HEK293 (cell line): ENCODE results near the gene CENPK.

Source experiments
- BCL11A ChIP-seq: fragments of 450-650 bp; formaldehyde crosslinking; IDR thresholded peaks from 2 replicates; pipeline ENCODE4 v1.5.1; 2016; ENCODE audit warnings: low read depth, missing biosample characterization, missing genetic modification characterization
- GLI2 ChIP-seq: fragments of 450-650 bp; formaldehyde crosslinking; IDR thresholded peaks from 2 replicates; pipeline ENCODE4; 2017; ENCODE audit warnings: missing biosample characterization, missing genetic modification characterization, low read depth, borderline replicate concordance
- GLIS2 ChIP-seq: fragments of 450-650 bp; formaldehyde crosslinking; IDR thresholded peaks from 2 replicates; pipeline ENCODE4 v1.5.1; 2016; ENCODE audit warnings: missing biosample characterization, missing genetic modification characterization
- HOXD13 ChIP-seq: sonication (generic); formaldehyde crosslinking; IDR thresholded peaks from 2 replicates; pipeline ENCODE4 v1.8.0; 2022; ENCODE audit warnings: missing genetic modification reagents, borderline replicate concordance
- MYNN ChIP-seq: fragments of 450-650 bp; formaldehyde crosslinking; IDR thresholded peaks from 2 replicates; pipeline ENCODE4 v1.5.1; 2016; ENCODE audit warnings: missing biosample characterization, missing genetic modification characterization, borderline replicate concordance
- SCRT1 ChIP-seq: fragments of 450-650 bp; formaldehyde crosslinking; IDR thresholded peaks from 2 replicates; pipeline ENCODE4 v1.5.1; 2016; ENCODE audit warnings: missing biosample characterization, missing genetic modification characterization, borderline replicate concordance
- YY1 ChIP-seq: fragments of 450-650 bp; formaldehyde crosslinking; IDR thresholded peaks from 2 replicates; pipeline ENCODE4 v1.5.1; 2018; ENCODE audit warnings: missing biosample characterization, missing genetic modification characterization
- YY2 ChIP-seq: fragments of 450-650 bp; formaldehyde crosslinking; IDR thresholded peaks from 2 replicates; pipeline ENCODE4 v1.5.1; 2016; ENCODE audit warnings: missing biosample characterization, missing genetic modification characterization
- ZIC2 ChIP-seq: fragments of 450-650 bp; formaldehyde crosslinking; IDR thresholded peaks from 2 replicates; pipeline ENCODE4 v1.5.1; 2016; ENCODE audit warnings: missing biosample characterization, missing genetic modification characterization
- ZNF138 ChIP-seq: fragments of 450-650 bp; formaldehyde crosslinking; IDR thresholded peaks from 2 replicates; pipeline ENCODE4 v1.5.1; 2016; ENCODE audit warnings: missing biosample characterization, missing genetic modification characterization, borderline replicate concordance
- ZNF169 ChIP-seq: fragments of 450-650 bp; formaldehyde crosslinking; IDR thresholded peaks from 2 replicates; pipeline ENCODE4 v1.5.1; 2016; ENCODE audit warnings: missing biosample characterization, missing genetic modification characterization
- ZNF239 ChIP-seq: fragments of 450-650 bp; formaldehyde crosslinking; IDR thresholded peaks from 2 replicates; pipeline ENCODE4 v1.5.1; 2016; ENCODE audit warnings: missing biosample characterization, missing genetic modification characterization
- ZNF274 ChIP-seq, 2 experiments: fragments of 200-500 bp in 1 of 2; fragments of 450-650 bp in 1 of 2; sonication (Bioruptor generic) in 1 of 2; formaldehyde crosslinking in 1 of 2; IDR thresholded peaks; 2 replicates each; pipeline versions ENCODE4 v1.5.1 to v1.6.1; 2014 to 2016; ENCODE audit warnings: borderline replicate concordance in 1 of 2, inconsistent platforms in 1 of 2, low read length in 1 of 2, missing biosample characterization in 1 of 2, missing genetic modification characterization in 1 of 2
- ZNF341 ChIP-seq: fragments of 450-650 bp; formaldehyde crosslinking; IDR thresholded peaks from 2 replicates; pipeline ENCODE4; 2016; ENCODE audit warnings: low read depth, missing biosample characterization, missing genetic modification characterization
- ZNF426 ChIP-seq: fragments of 450-650 bp; formaldehyde crosslinking; IDR thresholded peaks from 2 replicates; pipeline ENCODE4 v1.5.1; 2017; ENCODE audit warnings: missing biosample characterization, missing genetic modification characterization, mild to moderate bottlenecking, inconsistent platforms, moderate library complexity
- ZNF510 ChIP-seq: fragments of 450-650 bp; formaldehyde crosslinking; IDR thresholded peaks from 2 replicates; pipeline ENCODE4 v1.5.1; 2018; ENCODE audit warnings: mild to moderate bottlenecking, missing genetic modification characterization, missing biosample characterization; ENCODE audit not compliant: insufficient replicate concordance
- ZNF561 ChIP-seq: fragments of 450-650 bp; IDR thresholded peaks from 2 replicates; pipeline ENCODE4 v1.5.1; 2018; ENCODE audit warnings: missing biosample characterization, missing genetic modification characterization, borderline replicate concordance
- ZNF610 ChIP-seq: fragments of 450-650 bp; formaldehyde crosslinking; IDR thresholded peaks from 2 replicates; pipeline ENCODE4 v1.5.1; 2016; ENCODE audit warnings: missing biosample characterization, missing genetic modification characterization, borderline replicate concordance
- ZNF623 ChIP-seq: fragments of 450-650 bp; formaldehyde crosslinking; IDR thresholded peaks from 2 replicates; pipeline ENCODE4 v1.5.1; 2016; ENCODE audit warnings: missing biosample characterization, missing genetic modification characterization
- ZNF747 ChIP-seq: fragments of 450-650 bp; formaldehyde crosslinking; IDR thresholded peaks from 2 replicates; pipeline ENCODE4 v1.5.1; 2016; ENCODE audit warnings: missing biosample characterization, missing genetic modification characterization
- ZNF76 ChIP-seq: fragments of 450-650 bp; formaldehyde crosslinking; IDR thresholded peaks from 2 replicates; pipeline ENCODE4; 2016; ENCODE audit warnings: low read depth, missing biosample characterization, missing genetic modification characterization, borderline replicate concordance
- ZNF791 ChIP-seq: fragments of 450-650 bp; formaldehyde crosslinking; IDR thresholded peaks from 2 replicates; pipeline ENCODE4 v1.5.1; 2016; ENCODE audit warnings: missing biosample characterization, missing genetic modification characterization
- TF ChIP-seq, protein P1 (sequence below): fragments of 450-650 bp; formaldehyde crosslinking; IDR thresholded peaks from 2 replicates; pipeline ENCODE4 v1.5.1; 2017; ENCODE audit warnings: missing biosample characterization, missing genetic modification characterization
- TF ChIP-seq, protein P2 (sequence below): IDR thresholded peaks from 2 replicates; pipeline ENCODE4 v1.6.1; 2011; ENCODE audit warnings: mild to moderate bottlenecking, low read depth, low read length, borderline replicate concordance
- TF ChIP-seq, protein P3 (sequence below): fragments of 450-650 bp; formaldehyde crosslinking; IDR thresholded peaks from 2 replicates; pipeline ENCODE4 v1.5.1; 2016; ENCODE audit warnings: missing biosample characterization, missing genetic modification characterization, low read depth
- TF ChIP-seq, protein P4 (sequence below): fragments of 450-650 bp; formaldehyde crosslinking; IDR thresholded peaks from 2 replicates; pipeline ENCODE4 v1.5.1; 2017; ENCODE audit warnings: missing biosample characterization, missing genetic modification characterization
- TF ChIP-seq, protein P5 (sequence below): fragments of 450-650 bp; formaldehyde crosslinking; IDR thresholded peaks from 2 replicates; pipeline ENCODE4 v1.5.1; 2017; ENCODE audit warnings: missing biosample characterization, missing genetic modification characterization
- TF ChIP-seq, protein P6 (sequence below): fragments of 450-650 bp; formaldehyde crosslinking; IDR thresholded peaks from 2 replicates; pipeline ENCODE4 v1.5.1; 2016; ENCODE audit warnings: missing biosample characterization, missing genetic modification characterization

The CENPK gene

DNA sequence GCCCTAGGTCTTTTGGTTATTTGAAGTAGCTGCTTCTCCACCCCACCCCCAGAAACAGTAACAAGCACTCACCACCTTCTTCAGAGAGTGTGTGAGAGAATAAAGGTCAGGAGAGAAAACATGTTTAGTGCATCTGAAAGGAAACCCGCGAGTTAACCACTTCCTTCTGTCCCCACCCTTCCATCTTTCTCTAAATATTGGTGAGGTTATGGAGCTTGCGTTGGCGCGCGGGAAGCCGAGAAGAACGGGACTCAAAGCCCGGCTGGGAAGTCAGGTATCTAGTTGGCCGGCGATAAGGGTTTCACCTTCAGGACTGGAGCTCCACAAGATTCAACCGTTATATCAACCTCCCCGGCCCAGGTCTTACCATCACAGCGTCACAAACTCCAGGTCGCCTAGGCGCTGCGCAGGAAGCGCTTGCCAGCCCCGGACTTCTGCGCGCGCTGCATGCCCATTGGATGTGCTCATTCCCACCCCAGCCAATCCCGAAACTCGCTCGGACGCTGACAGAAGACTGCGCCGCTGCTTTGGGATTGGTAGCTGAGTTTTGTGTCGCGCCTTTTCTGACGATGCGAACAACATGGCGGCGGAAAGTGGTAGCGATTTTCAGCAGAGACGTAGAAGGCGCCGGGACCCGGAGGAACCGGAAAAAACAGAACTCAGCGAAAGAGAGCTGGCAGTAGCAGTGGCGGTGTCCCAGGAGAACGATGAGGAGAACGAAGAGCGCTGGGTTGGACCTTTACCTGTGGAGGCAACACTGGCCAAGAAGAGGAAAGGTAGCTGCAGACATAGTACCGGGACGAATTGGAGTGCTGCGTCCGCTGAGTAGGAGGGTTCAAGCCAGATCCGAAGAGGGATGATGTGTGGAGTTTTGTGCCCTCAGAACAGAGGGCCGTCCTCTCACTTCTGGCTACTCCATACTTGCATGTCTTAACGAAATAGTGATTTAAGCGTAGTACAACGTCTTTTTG is at the start of gene CENPK, which contains the start of gene PPWD1 (continued):
- TF ChIP-seq ZNF274 (IDR thresholded peaks at IDR 0.05; ENCODE audit: low read length) (no peak), ZNF274 (tag by site-specific recombination; IDR thresholded peaks at IDR 0.05; ENCODE audit: borderline replicate concordance) (no peak), MYNN (tag by site-specific recombination) (no peak), ZNF426 (tag by site-specific recombination) (no peak), ZNF341 (tag by site-specific recombination) (no peak), YY2 (tag by site-specific recombination) (peak; percentile 83), ZNF138 (tag by site-specific recombination) (no peak), ZNF239 (tag by site-specific recombination) (no peak), ZNF791 (no peak), BCL11A (tag by site-specific recombination) (no peak), HOXD13 (CRISPR knock-in tag) (no peak), ZIC2 (tag by site-specific recombination) (no peak), ZNF623 (no peak), GLI2 (tag by site-specific recombination) (no peak), ZNF561 (tag by site-specific recombination) (no peak), GLIS2 (tag by site-specific recombination) (no peak), SCRT1 (tag by site-specific recombination) (no peak), YY1 (tag by site-specific recombination) (peak; percentile 95), ZNF747 (tag by site-specific recombination) (no peak), ZNF510 (tag by site-specific recombination) (no peak), ZNF169 (tag by site-specific recombination) (no peak), ZNF610 (no peak), ZNF76 (tag by site-specific recombination) (no peak)
- TF ChIP-seq, protein P1, sequence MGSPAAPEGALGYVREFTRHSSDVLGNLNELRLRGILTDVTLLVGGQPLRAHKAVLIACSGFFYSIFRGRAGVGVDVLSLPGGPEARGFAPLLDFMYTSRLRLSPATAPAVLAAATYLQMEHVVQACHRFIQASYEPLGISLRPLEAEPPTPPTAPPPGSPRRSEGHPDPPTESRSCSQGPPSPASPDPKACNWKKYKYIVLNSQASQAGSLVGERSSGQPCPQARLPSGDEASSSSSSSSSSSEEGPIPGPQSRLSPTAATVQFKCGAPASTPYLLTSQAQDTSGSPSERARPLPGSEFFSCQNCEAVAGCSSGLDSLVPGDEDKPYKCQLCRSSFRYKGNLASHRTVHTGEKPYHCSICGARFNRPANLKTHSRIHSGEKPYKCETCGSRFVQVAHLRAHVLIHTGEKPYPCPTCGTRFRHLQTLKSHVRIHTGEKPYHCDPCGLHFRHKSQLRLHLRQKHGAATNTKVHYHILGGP = no peak
- TF ChIP-seq, protein P2, sequence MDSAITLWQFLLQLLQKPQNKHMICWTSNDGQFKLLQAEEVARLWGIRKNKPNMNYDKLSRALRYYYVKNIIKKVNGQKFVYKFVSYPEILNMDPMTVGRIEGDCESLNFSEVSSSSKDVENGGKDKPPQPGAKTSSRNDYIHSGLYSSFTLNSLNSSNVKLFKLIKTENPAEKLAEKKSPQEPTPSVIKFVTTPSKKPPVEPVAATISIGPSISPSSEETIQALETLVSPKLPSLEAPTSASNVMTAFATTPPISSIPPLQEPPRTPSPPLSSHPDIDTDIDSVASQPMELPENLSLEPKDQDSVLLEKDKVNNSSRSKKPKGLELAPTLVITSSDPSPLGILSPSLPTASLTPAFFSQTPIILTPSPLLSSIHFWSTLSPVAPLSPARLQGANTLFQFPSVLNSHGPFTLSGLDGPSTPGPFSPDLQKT = no peak
- TF ChIP-seq, protein P3, sequence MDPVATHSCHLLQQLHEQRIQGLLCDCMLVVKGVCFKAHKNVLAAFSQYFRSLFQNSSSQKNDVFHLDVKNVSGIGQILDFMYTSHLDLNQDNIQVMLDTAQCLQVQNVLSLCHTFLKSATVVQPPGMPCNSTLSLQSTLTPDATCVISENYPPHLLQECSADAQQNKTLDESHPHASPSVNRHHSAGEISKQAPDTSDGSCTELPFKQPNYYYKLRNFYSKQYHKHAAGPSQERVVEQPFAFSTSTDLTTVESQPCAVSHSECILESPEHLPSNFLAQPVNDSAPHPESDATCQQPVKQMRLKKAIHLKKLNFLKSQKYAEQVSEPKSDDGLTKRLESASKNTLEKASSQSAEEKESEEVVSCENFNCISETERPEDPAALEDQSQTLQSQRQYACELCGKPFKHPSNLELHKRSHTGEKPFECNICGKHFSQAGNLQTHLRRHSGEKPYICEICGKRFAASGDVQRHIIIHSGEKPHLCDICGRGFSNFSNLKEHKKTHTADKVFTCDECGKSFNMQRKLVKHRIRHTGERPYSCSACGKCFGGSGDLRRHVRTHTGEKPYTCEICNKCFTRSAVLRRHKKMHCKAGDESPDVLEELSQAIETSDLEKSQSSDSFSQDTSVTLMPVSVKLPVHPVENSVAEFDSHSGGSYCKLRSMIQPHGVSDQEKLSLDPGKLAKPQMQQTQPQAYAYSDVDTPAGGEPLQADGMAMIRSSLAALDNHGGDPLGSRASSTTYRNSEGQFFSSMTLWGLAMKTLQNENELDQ (tag by site-specific recombination) = no peak
- TF ChIP-seq, protein P4, sequence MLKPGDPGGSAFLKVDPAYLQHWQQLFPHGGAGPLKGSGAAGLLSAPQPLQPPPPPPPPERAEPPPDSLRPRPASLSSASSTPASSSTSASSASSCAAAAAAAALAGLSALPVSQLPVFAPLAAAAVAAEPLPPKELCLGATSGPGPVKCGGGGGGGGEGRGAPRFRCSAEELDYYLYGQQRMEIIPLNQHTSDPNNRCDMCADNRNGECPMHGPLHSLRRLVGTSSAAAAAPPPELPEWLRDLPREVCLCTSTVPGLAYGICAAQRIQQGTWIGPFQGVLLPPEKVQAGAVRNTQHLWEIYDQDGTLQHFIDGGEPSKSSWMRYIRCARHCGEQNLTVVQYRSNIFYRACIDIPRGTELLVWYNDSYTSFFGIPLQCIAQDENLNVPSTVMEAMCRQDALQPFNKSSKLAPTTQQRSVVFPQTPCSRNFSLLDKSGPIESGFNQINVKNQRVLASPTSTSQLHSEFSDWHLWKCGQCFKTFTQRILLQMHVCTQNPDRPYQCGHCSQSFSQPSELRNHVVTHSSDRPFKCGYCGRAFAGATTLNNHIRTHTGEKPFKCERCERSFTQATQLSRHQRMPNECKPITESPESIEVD = no peak
- TF ChIP-seq, protein P5, sequence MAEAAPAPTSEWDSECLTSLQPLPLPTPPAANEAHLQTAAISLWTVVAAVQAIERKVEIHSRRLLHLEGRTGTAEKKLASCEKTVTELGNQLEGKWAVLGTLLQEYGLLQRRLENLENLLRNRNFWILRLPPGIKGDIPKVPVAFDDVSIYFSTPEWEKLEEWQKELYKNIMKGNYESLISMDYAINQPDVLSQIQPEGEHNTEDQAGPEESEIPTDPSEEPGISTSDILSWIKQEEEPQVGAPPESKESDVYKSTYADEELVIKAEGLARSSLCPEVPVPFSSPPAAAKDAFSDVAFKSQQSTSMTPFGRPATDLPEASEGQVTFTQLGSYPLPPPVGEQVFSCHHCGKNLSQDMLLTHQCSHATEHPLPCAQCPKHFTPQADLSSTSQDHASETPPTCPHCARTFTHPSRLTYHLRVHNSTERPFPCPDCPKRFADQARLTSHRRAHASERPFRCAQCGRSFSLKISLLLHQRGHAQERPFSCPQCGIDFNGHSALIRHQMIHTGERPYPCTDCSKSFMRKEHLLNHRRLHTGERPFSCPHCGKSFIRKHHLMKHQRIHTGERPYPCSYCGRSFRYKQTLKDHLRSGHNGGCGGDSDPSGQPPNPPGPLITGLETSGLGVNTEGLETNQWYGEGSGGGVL = no peak
- TF ChIP-seq, protein P6, sequence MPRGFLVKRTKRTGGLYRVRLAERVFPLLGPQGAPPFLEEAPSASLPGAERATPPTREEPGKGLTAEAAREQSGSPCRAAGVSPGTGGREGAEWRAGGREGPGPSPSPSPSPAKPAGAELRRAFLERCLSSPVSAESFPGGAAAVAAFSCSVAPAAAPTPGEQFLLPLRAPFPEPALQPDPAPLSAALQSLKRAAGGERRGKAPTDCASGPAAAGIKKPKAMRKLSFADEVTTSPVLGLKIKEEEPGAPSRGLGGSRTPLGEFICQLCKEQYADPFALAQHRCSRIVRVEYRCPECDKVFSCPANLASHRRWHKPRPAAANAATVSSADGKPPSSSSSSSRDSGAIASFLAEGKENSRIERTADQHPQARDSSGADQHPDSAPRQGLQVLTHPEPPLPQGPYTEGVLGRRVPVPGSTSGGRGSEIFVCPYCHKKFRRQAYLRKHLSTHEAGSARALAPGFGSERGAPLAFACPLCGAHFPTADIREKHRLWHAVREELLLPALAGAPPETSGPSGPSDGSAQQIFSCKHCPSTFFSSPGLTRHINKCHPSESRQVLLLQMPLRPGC (tag by site-specific recombination) = no peak; the same call in 1 of the 2 replicates
